RCC 7860 (cell line): ENCODE measurements around the gene CEMP1.
A peak's percentile ranks its signal among the peaks of the same experiment; 100 is the strongest.
"Not testable (repeated sequence)": the region's sequence is repeated elsewhere in the genome, so short reads cannot be mapped to it uniquely, and the experiment has no call there.

Experiments used
- DNase-seq: peaks from one replicate; pipeline ENCODE4 v3.0.0-alpha.2; 2015; ENCODE audit warnings: low spot score
- FAIRE-seq: peaks from 2 replicates; lab custom pipeline; 2012; peaks lifted over from hg19 to GRCh38; lab: Jason Lieb, UNC

The CEMP1 gene

DNA sequence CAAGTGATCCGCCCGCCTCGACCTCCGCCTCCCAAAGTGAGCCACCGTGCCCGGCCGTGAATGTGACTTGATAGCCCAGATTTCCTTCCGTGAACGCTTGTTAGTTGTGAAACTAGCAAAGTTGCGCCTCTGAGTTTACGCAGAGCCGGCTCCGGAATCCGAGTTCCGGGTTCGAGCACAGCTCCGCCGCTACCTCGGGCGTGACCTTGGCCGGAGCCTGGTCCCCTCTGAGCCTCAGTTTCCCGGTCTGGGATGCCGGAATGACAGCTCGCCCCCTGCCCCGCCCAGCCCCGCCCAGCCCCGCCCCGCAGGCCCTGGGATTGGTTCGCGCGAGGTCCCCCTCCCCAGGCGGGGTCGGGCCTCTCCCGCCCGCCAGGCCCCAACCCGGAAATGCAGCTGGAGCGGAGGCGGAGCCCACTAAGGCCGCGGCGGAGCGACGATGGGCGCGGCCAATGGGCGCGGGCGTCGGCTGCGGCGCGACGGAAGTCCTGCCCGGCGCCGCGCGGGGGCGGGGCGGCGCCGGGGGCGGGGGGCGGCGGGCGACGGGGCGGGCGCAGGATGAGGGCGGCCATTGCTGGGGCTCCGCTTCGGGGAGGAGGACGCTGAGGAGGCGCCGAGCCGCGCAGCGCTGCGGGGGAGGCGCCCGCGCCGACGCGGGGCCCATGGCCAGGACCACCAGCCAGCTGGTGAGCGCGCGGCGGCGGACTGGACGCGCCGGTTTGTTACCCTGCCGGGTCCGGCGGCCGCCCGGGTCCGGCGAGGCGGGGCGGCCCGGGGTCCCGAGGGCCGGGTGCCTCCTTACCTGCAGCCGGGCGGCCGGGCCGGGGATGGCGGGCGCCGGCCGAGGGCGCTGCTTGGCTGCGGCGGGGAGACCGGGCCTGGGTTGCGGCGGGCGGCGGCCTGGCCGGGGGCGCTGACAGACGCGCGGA lies 6.5 kb upstream of the CEMP1 start, which contains the start of gene PDPK1:
Gene PDPK1, plus strand, starts transcription at position 571 of the 929 bp plus-strand sequence. Its CDS starts 92 bp downstream, at position 663.
- DNase-seq, result peak; percentile 82
- FAIRE-seq, result no peak

DNA sequence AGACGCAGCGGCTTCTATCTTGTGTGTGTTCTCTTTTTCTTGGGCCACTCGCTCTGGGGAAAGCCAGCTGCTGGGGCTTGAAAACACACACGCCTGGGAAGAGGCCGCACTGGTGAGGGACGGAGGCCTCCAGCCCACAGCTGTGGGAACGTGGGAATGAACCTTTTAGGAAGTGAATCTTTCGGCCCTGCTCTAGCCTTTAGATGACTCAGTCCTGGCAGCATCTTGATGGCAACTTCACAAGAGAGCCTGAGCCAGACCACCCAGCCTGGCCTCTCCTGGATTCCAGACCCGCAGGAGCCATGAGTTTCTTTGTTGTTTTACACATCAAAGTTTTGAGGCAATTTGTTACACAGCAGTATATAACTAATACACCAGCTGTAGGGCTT lies 4.4 kb upstream of the CEMP1 start:
- no peak for DNase-seq
- no peak for FAIRE-seq

DNA sequence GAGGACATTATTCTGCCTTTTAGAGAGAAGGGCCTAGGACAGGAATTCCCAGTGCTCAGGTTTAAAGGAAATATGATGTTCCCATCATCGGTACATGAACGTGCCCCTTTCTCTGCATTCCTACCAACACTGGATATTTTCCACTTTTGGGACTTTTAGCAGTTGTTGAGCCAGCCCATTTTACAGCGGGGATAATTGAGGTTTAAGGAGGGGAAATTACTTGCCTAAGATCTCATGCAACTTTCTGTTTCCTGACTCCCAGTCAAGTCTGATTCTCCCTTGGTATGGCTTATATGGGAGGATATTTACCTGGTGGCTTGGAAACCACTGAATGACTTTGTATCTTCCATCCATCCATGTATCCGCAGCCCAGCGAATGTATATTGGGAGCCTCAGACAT lies 3.1 kb upstream of the CEMP1 start:
- not testable (repeated sequence) for FAIRE-seq, DNase-seq

DNA sequence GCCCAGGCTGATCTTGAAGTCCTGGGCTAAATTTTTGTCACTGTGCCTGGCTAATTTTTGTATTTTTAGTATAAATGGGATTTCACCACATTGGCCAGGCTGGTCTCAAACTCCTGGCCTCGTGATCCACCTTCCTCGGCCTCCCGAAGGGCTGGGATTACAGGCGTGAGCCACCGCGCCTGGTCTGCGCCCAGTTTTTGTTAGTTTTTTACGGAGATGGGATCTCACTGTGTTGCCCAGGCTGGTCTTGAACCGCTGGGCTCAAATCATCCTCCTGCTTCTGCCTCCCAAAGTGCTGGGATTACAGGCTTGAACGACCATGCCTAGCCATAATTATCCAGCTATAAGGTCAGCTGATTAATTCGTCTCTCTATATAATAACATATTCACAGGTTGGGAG lies 2.7 kb upstream of the CEMP1 start:
- DNase-seq, result no peak
- FAIRE-seq, result no peak

DNA sequence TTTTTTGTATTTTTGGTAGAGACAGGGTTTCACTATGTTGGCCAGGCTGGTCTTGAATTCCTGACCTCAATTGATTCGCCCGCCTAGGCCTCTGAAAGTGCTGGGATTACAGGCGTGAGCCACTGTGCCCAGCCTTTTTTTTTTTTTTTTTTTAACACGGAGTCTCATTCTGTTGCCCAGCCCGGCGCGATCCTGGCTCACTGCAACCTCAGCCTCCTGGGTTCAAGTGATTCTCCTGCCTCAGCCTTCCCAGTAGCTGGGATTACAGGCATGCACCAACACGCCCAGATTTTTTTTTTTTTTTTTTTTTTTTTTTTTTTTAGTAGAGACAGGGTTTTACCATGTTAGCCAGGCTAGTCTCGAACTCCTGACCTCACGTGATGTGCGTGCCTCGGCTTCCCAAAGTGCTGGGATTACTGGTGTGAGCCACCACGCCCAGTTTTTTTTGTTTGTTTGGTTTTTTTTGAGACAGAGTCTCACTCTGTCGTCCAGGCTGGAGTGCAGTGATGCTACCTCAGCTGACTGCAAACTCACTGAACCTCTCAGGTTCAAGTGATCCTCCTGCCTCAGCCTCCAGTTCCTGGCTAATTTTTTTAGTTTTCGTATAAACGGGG lies 2.0 kb upstream of the CEMP1 start:
- FAIRE-seq, DNase-seq: not testable (repeated sequence)

DNA sequence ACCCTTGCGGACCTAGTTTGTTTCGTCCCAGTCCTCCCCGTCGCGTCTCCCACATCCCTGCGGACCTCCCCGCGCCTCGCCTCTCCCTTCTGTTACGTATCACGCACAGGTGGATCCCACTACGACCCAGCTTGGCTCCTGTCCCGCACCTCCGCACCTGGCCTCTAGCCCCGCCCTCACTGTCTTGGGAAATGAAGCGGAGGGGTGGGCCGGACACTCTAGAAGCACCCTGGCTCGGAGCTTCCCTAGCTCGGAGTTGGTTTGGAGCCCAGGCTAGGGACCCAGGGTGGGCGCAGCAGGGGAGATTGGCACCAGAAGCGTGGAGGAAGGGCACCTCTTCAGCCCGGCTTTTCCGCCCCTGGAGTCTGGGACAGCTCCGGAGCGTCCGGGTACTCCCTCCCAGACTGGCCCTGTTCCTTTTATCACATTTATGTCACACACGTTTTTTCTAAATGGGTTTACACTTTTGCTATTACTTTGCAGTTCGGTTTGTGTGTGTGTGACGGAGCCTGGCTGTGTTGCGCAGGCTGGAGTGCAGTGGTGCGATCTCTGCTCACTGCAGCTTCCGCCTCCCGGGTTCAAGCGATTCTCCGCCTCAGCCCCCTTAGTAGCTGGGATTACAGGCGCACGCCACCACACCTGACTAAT lies 1.4 kb upstream of the CEMP1 start:
- no peak for DNase-seq
- no peak for FAIRE-seq

DNA sequence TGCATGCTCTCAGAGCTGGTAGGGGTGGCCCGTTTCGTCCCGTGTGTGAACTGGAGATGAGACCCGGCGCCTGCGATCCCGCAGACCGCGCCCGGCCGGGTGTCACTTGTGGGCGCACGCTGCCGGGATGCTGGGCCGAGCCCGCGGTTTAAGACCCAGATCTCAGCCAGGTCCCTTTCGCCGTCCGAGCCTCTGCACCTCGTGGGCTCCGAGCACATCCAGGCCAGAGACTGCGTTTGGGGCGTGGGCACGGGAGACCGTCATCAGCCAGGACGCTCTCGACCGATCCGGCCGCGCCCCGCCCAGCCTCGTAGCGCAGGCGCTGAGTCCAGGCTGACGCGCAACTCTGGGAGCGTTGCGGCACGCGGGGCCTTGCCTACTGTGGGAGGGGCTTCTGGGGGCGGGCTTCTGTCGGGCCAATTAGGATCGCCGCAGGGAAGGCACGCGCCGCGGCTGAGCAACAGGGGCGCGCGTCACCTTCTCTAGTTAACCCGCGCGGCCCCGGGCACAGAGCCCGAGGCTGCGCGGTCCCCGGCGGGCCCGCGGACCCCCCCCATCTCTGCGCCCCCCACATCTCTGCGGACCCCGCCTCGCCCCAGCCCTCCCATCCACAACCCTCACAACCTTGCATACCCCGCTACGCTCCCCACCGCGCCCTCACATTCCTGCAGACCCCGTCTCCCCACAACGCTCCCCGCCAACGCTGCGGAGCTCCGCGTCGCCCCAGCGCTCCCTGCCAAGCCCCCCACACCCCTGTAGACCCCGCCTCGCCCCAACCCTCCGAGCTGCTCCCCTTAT lies 687 bp upstream of the CEMP1 start:
- DNase-seq (peak; percentile 89), FAIRE-seq (peak; percentile 75)

DNA sequence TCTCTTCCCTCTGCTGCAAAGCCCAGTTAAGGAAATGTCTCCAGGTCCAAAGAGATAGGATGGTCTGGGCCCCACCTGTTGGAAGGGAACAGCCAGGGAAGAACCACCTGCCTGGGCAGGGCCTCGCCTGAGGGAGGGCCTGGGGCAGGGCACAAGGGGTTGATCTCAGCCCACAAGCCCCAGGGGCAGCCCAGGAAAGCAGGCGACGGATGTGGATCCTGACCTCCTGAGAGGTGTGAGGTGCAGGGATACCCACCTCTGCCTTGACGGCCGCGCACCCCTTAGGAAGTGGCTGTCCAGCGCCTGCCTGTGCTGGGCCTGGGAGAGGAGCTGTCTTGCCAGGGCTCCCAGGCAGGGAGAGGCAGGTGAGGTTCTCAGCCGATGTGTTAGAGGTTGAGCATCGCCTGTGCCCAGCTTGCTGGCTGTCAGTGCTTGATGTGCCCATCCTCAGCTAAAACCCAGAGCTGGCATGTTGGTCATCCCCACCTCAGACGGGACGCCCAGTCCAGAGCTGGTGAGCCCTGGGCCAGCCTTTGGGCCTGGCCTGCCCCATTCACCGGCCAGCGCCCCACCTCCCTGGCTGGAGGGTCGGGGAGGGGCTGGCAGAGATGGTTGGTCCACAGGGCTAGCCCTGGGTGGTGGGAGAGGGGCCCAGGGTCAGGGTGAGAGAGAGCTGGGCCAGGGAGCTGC lies 434 bp downstream of the CEMP1 start:
- no peak for DNase-seq
- FAIRE-seq, result no peak

DNA sequence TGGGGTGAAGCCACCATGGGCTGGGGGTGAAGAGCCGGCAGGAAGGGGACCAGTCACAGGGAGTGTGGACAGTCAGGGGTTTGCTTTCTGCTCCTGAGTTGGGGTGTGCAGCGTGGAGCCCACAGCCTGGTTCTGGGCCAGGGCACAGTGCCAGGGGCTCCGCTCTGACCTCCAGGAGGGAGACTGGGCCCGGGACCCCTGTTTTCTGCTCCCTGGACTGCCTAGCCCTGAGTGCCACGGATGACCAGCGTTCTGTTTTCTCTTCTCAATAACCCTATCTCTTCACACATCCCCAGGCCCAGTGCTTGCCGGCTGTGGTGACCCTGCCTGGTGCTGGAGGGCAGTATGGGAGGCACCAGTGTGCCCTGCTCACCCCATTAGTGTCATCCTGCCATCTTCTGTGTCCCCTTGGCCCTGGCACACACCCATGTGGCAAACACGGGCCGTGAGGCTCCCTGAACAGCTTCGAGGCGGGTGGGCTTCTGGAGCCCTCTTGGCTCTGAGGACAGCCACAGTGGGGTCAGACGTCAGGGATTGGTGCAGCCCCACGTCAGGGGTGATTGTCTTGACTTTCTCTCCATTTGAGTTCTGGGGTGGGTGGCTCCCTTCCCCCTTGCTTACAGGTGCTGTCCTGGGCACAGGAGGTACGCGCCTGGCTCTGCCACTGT lies 1.1 kb downstream of the CEMP1 start:
- no peak for FAIRE-seq
- no peak for DNase-seq

DNA sequence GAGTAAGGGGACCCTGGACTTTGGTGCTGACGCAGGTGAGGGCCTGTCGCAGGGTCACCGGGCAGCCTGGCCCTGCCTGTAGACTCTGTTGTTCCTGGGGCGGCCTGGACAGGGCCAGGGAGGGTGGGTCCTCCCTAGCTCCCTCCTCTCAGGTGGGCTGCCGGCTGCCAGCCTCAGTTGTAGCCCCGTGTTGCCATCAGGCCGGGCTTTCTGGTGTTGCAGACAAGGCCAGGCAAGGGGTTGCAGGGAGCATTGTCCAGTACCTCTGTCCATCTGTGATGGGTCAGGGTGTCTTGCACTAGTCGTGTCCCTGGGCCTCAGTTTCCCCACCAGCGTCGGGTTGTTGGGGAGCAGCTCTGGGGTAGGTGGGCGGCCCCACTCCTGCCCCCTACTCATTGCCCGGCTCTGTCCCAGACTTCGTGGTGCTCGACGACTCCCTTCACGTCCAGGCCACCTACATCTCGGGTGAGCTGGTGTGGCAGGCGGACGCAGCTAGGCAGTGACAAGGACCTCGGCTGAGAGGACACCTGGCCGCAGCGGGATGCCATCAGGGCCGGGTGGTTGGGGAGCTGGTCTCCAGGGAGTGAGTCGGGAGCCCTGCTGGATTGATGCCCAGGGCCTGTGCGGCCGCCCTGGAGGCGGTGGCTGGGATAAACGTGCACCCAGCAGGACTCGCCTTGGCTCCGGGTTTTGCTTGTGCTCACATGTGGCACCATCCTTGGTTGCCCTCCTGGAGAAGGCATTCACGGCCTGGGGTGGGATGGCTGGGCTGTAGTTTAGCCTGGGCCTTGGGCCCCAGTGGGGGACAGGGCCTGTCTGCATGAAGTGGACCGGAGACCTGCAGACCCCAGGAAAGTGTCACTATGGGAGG lies 1.9 kb downstream of the CEMP1 start:
- no peak for FAIRE-seq
- DNase-seq, result no peak

DNA sequence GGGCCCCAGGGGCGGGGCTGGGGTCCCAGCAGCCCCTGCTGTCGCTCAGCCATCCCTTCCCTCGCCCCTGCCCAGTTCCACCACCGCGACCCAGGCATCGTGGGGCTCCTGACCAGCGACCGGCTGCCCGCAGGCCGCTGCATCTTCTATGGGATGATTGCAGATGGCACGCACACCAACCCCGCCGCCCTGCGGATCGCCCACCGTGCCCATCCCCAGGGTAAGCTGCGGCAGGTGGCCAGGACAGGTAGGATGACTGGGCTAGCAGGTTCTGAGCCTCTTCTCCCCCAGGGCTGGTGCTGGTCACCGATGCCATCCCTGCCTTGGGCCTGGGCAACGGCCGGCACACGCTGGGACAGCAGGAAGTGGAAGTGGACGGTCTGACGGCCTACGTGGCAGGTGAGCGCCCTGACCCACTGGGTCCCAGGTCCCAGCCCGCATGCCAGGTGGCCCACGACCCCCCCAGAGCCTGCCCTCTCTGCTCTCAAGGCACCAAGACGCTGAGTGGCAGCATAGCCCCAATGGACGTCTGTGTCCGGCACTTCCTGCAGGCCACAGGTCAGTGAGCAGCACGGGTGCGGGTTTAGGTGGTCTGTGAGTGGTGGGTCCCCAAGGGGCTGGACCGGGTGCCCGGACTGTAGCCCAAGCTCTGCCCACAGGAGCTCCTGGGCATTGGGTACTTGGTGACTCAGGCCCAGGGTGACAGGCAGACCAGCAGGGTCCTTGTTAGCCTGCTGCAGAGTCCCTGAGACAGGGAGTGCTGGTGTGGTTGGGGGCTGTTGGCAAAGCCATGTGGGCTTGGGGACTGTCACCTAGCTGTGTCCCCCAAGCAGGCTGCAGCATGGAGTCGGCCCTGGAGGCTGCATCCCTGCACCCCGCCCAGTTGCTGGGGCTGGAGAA lies 2.8 kb downstream of the CEMP1 start:
- no peak for FAIRE-seq
- no peak for DNase-seq

DNA sequence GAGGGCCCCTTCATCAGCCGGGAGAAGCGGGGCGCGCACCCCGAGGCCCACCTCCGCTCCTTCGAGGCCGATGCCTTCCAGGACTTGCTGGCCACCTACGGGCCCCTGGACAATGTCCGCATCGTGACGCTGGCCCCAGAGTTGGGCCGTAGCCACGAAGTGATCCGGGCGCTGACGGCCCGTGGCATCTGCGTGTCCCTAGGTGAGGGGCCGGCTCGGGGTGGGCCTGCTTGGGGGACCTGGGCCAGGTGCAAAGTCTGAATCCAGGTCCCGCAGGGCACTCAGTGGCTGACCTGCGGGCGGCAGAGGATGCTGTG lies 3.5 kb downstream of the CEMP1 start:
- FAIRE-seq (no peak), DNase-seq (no peak)

DNA sequence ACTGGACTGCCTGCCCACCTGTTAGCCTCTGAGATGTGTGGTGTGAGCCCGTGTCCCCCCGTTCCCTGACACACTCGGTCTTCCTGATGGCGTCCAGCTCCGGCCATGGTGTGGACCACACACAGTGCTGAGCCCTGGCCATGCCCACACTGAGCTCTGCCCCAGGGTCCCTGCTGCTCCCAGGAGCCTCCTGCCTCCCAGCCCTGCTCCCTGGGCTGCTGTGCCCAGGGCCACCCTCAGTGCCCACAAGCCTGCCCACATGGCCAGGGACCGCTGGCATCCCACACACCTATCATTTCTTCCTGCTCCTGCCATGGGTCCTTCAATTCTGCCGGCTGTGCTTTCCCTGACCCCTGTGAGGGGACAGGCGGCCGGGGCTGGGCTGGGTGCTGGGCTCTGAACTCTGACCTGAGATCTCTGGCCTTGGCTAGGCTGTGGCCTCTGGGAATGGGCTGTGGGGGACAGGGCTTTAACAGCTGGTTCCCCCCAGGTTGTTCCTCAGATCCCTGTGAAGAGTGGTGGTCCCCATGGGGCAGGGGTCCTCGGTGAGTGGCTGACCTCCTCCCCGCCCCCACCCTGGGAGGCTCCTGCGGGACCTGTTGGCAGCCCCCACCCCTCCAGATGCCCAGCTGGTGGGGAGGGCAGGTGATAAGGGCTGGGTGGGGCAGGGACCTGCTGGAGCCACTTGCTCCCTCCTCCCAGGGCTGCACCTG lies 4.0 kb downstream of the CEMP1 start:
- FAIRE-seq, result no peak

DNA sequence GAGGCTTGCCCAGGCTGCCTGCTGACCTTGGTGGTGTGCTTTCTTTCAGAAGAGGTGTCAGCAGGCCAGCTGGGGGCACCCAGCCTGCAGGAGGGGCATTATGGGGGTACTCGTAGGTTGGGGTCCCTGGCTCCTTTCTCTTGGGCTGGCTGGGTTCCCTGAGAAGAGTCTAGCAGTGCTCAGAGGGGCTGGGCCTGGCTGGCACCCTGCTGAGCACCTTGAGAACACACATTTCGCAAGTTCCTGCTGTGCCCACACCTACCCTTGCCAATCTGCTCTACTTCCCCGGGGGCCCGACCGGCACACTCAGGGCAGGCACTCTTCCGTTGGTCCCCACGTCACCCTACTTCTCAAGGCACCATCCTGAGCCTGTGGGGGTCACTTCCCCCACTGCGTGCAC lies 5.1 kb downstream of the CEMP1 start:
- FAIRE-seq (no peak), DNase-seq (no peak)

More for the DNA sequence above, 4.0 kb downstream of the CEMP1 start:
- DNase-seq, result no peak

DNA sequence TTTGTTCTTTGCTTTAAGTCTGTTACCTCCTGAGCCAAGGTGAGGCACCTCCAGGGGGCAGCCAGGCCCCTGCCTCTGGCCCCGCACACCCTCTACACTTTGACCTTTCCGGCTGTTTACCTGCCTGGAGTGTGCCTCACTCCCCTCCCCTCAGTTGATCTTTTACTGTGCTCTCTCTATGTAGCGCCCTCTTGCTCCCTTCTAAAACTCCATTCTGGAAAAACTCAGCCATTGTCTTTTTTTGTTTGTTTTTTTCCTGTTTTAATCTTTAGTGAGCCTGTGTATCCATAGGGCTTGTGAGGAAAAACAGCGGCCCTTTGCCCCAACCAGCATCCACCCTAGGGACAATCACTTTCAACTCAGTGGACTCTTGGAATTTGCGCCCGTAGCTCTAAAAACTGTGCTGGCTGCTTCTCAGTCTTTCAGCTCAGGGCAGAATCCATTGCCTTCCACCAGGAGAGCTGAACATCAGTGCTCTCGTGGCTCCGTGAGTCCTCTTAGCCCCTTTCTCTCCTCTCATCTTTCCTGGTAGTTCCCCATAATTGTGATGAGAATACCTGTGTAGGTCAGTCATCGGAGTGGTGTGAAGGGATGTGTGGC lies 6.8 kb downstream of the CEMP1 start:
- DNase-seq (no peak), FAIRE-seq (no peak)

DNA sequence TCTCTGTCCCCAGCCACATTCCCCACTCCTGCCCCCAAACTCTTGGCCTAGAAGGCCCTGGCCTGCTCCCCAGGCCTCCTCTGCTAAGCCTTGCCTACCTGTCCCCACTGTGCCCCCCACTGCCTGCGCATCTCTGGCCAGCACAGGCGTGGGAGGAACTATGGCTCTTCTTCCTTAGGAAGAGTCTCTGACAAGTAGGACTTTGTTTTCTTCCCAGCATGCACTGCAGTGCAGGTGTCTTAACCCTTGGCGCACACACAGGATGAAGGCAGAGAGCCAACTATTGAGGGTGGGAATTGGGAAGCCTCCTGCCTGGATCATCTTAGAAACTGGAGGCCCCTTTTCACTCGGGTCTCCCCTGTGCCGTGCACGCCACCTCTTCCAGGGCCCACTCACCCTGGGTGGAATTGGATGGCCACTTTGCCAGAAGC lies 7.4 kb downstream of the CEMP1 start:
- DNase-seq (no peak), FAIRE-seq (no peak)
